Muscle layer of duodenum (tissue), 2 donors: ENCODE measurements around the gene DMRT1.

Experiments
- H3K27ac ChIP-seq: one replicate; pipeline ENCODE4 v1.7.0; 2013; ENCODE audit warnings: mild to moderate bottlenecking, low read length
- H3K27me3 ChIP-seq: one replicate; pipeline ENCODE4 v1.7.0; 2013; ENCODE audit warnings: low read depth, mild to moderate bottlenecking, control low read depth, low read length
- H3K36me3 ChIP-seq, 2 donors: one replicate each; pipeline ENCODE4 v1.7.0; 2013; ENCODE audit warnings: low read length in 2 of 2, control low read depth in 1 of 2, mild to moderate bottlenecking in 1 of 2; ENCODE audit not compliant: insufficient read depth in 2 of 2, control insufficient read depth in 1 of 2
- H3K4me1 ChIP-seq, 2 donors: one replicate each; pipeline ENCODE4 v1.7.0; 2013; ENCODE audit warnings: low read length in 2 of 2, mild to moderate bottlenecking in 2 of 2, control low read depth in 1 of 2, moderate library complexity in 1 of 2; ENCODE audit not compliant: insufficient read depth in 2 of 2, control insufficient read depth in 1 of 2
- H3K4me3 ChIP-seq, 2 donors: one replicate each; pipeline ENCODE4 v1.7.0; 2013; ENCODE audit warnings: low read length in 2 of 2, low read depth in 1 of 2, mild to moderate bottlenecking in 1 of 2
- H3K9me3 ChIP-seq, 2 donors: one replicate each; pipeline ENCODE4 v1.7.0; 2013; ENCODE audit warnings: low read length in 2 of 2, control low read depth in 1 of 2, mild to moderate bottlenecking in 1 of 2; ENCODE audit not compliant: control insufficient read depth in 1 of 2
- donor health status: healthy.

DMRT1 gene

GRCh38 chr9:841371-842209, at the start of gene DMRT1:
Gene DMRT1, plus strand, starts transcription at chr9:841697. Its CDS starts 142 bp downstream, at chr9:841839.
- H3K36me3 ChIP-seq, result no peaks in the 10 kb centered on the region
- no peak within 1 kb of the TSS for H3K4me3 ChIP-seq

DNA sequence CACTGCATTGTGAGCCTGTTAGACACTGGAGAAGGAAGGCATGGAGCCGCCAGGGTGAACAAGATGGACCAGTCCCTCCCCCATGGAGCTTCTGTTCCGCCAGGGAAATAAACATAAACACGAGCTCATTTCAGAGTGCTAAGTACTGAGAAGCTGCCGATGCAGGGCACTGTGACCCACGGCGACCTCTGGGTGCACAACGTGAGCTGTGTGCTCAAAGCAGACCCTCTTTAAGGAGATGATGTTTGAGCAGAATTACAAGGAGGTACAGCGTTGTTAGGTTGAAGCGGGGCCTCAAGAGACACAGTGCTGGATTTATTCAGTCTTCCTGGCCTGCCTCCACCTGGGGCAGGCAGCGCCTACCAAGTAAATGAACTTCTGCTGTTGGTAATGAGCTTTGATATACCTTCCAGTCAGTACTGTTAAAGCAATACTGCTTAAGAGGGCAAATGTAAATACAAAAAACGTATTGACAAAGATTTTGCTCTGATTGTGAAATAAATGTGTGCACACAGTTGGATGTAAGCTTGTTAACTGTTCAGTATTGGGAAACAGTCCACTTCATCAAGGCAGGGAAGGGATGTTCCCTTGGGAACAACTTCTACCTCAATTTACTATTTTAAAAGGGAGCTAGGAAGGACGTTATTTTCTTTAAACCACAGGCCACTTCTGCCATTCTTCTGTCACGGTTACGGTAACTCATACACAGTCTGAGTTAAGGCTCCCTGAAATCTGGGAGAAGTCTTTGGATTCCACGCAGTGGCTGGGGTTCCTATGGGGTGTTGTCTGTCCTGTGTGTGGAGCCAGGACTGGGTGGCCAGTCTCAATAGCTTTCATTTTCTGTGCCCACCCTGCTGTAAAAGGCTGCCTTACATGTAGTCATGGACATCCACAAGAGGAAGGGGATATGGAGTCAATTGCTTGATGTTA, 48.9 kb upstream of the DMRT1 start:
- Histone ChIP-seq H3K36me3 (no peaks in the 10 kb centered on the region), H3K27me3 (no peaks in the 10 kb centered on the region), H3K9me3 (no peaks in the 10 kb centered on the region), H3K4me3 (no peak overlapping the region), H3K4me1 (no peaks in the 10 kb centered on the region), H3K27ac (no peak overlapping the region)

More at GRCh38 chr9:841371-842209, at the start of gene DMRT1:
- Histone ChIP-seq H3K4me1 (peaks cover 0 to 17% of the 10 kb centered on the region in 2 donors), H3K27ac (no peak within 1 kb of the TSS), H3K9me3 (no peaks in the 10 kb centered on the region), H3K27me3 (peaks cover 28% of the 10 kb centered on the region)

GRCh38 chr9:794386-794785, 47.1 kb upstream of the DMRT1 start:
- no peak overlapping the region for H3K27ac ChIP-seq
- no peaks in the 10 kb centered on the region for H3K4me1 ChIP-seq
- no peaks in the 10 kb centered on the region for H3K36me3 ChIP-seq
- H3K4me3 ChIP-seq, result no peak overlapping the region
- no peaks in the 10 kb centered on the region for H3K9me3 ChIP-seq
- no peaks in the 10 kb centered on the region for H3K27me3 ChIP-seq

DNA sequence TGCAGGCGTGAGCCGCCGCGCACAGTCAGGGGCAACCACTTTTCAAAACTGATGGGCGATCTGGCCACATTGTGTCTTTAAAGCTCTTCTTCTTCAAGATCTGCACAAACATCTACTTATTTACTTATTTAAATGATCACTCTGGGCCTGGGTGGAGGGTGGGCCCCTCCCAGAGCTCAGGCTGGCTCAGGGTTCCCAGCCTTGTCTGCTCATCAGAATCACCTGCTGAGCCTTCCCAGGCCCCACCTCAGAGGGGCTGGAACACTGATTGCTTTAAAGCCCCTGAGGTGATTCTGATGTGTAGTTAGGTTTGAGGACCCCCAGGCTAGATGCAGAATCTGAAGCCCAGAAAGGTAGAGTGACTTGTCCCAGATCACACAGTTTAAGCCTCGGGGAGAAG, 45.6 kb upstream of the DMRT1 start:
- no peaks in the 10 kb centered on the region for H3K4me1 ChIP-seq
- no peaks in the 10 kb centered on the region for H3K36me3 ChIP-seq
- H3K4me3 ChIP-seq, result no peak overlapping the region
- no peaks in the 10 kb centered on the region for H3K9me3 ChIP-seq
- no peak overlapping the region for H3K27ac ChIP-seq
- no peaks in the 10 kb centered on the region for H3K27me3 ChIP-seq

GRCh38 chr9:800591-801150, 40.8 kb upstream of the DMRT1 start:
- no peaks in the 10 kb centered on the region for H3K36me3 ChIP-seq
- H3K4me3 ChIP-seq, result no peak overlapping the region
- no peaks in the 10 kb centered on the region for H3K27me3 ChIP-seq
- no peak overlapping the region for H3K27ac ChIP-seq
- H3K9me3 ChIP-seq, result no peaks in the 10 kb centered on the region
- H3K4me1 ChIP-seq, result no peaks in the 10 kb centered on the region

DNA sequence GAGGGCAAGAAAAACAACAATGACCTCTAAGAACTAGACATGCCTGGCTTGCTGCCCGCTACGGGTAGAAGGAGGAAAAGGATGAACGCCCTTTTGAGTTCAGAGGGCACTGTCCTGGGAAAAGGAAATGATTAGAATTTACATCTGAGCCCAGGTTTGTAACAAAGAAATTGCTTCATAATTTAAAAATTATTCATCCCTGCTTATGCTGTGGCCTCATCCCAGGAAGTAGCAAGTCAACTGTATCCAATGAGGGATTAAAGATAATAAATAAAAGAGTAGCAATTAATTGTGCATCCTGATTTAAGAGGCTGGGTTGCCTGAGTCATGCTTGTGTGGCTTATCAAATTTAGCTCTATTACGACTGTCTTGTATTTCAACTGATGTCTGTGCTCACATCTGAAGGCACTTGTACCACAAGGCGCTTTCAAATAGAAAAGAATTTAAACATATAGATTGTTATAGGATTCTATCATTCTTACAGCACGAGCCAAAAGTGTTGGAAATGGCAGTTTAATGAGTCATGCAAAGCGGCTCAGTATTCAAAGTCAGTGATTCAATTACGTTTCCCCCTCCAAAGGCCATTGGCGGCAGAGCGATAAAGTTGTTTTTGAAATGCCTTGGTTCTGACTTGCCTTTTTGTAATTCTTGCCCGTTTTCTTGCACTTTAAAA, 40.0 kb upstream of the DMRT1 start:
- Histone ChIP-seq H3K27me3 (no peaks in the 10 kb centered on the region), H3K27ac (no peak overlapping the region), H3K36me3 (no peaks in the 10 kb centered on the region), H3K9me3 (no peaks in the 10 kb centered on the region), H3K4me3 (no peak overlapping the region), H3K4me1 (no peaks in the 10 kb centered on the region)

- Histone ChIP-seq H3K27ac (no peak overlapping the region), H3K4me3 (no peak overlapping the region), H3K27me3 (no peaks in the 10 kb centered on the region), H3K4me1 (no peaks in the 10 kb centered on the region), H3K36me3 (no peaks in the 10 kb centered on the region), H3K9me3 (no peaks in the 10 kb centered on the region)
Measured at GRCh38 chr9:804026-804425, 37.5 kb upstream of the DMRT1 start.

DNA sequence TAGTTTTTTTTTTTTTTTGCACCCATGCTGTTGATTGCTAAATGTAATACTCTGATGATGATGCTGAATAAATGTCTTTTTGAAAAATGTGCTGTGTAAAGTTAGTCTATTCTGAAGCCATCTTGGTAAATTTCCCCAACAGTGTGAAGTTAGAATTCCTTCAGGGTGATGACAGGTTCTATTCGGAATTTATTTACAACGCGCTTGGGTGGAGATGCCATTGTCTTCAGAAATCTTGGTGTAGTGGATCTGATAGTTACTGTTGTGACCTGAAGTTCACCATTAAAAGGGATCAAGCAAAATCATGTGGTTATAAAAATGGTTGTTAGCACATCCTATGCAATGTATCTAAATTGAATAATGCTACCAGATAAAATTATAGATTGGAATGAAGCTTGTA, 36.3 kb upstream of the DMRT1 start:
- Histone ChIP-seq H3K27me3 (no peaks in the 10 kb centered on the region), H3K27ac (no peak overlapping the region), H3K4me3 (no peak overlapping the region), H3K9me3 (no peaks in the 10 kb centered on the region), H3K36me3 (no peaks in the 10 kb centered on the region), H3K4me1 (no peaks in the 10 kb centered on the region)

- no peaks in the 10 kb centered on the region for H3K36me3 ChIP-seq
- no peaks in the 10 kb centered on the region for H3K27me3 ChIP-seq
- no peak overlapping the region for H3K27ac ChIP-seq
- no peak overlapping the region for H3K4me3 ChIP-seq
- no peaks in the 10 kb centered on the region for H3K9me3 ChIP-seq
- H3K4me1 ChIP-seq, result peaks cover 0 to 3% of the 10 kb centered on the region in 2 donors
Measured at GRCh38 chr9:806285-807156, 35.0 kb upstream of the DMRT1 start.

DNA sequence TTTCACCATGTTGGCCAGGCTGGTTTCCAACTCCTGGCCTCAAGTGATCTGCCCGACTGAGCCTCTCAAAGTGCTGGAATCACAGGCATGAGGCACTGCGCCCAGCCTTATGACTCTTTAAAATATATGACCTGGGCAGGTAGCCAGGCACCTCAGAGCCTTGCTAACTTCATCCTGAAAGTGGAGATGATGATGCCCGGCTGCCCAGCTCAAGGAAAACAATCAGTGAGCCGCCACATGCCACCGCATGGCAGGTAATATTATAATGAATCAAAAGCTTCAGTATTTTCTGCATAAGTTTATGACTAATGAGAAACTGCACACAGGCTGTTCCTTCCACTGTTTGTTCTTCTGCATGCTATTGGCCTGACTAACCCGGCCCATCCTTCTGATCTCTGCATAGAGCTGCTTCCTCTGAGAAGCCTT, 30.4 kb upstream of the DMRT1 start:
- H3K4me3 ChIP-seq, result no peak overlapping the region
- H3K27me3 ChIP-seq, result no peaks in the 10 kb centered on the region
- no peaks in the 10 kb centered on the region for H3K36me3 ChIP-seq
- peaks cover 0 to 3% of the 10 kb centered on the region in 2 donors for H3K4me1 ChIP-seq
- no peak overlapping the region for H3K27ac ChIP-seq
- H3K9me3 ChIP-seq, result no peaks in the 10 kb centered on the region
